VCaP (cell line): Measurements from ENCODE around the gene TEX26.

ENCODE experiments used
- H3K27ac ChIP-seq: fragments of 450-650 bp; 2 replicates; pipeline ENCODE4 v1.5.1; 2017
- CTCF ChIP-seq: fragments of 450-650 bp; conservative IDR thresholded peaks from 2 replicates; pipeline ENCODE4 v1.5.1; 2017; ENCODE audit warnings: mild to moderate bottlenecking, moderate library complexity

Gene TEX26

GRCh38 chr13:31005066-31005465 is 72.6 kb downstream of the TEX26 start:
- no peak for TF ChIP-seq CTCF
- no peak overlapping the region for H3K27ac ChIP-seq

GRCh38 chr13:31007417-31007816 is 75.0 kb downstream of the TEX26 start:
- H3K27ac ChIP-seq = no peak overlapping the region
- no peak for TF ChIP-seq CTCF

- H3K27ac ChIP-seq = no peak overlapping the region
- TF ChIP-seq CTCF = no peak
Measured at GRCh38 chr13:31008400-31009115, 76.1 kb downstream of the TEX26 start.

GRCh38 chr13:31009166-31009565 is 76.7 kb downstream of the TEX26 start:
- no peak overlapping the region for H3K27ac ChIP-seq
- TF ChIP-seq CTCF = no peak

- H3K27ac ChIP-seq = no peak overlapping the region
- TF ChIP-seq CTCF = no peak
Measured at GRCh38 chr13:31010296-31010695, 77.8 kb downstream of the TEX26 start.

GRCh38 chr13:31011193-31011860 is 78.9 kb downstream of the TEX26 start:
- no peak overlapping the region for H3K27ac ChIP-seq
- TF ChIP-seq CTCF = no peak

- no peak overlapping the region for H3K27ac ChIP-seq
- TF ChIP-seq CTCF = no peak
Measured at GRCh38 chr13:31011901-31012654, 79.6 kb downstream of the TEX26 start.
